ENCODE data around the gene KRTAP5-1.

KRTAP5-1 gene

DNA sequence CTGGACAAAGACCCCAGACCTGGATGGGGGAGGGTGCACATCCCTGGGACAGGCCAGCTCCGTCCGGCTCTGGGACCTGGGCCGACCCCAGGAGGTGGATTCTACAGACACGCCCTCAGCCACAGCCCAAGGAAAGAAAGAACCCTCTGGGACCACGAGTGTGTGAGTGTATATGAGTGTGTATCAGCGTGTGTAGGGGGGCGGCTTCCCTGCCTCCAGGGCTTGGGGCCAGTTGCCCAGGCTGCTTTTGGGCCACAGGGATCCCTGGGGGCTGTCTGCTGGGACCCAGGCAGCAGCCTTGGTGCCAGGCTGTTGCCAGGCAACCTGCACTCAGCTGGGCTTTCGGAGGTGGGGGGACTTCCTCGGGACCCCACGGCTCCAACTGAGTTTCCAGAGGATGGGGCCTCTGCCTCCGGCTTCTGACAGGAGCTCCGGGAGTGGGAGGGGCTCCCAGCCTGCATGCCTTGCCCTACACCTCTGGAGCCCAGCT lies 21.9 kb downstream of the KRTAP5-1 start:
- DNase-seq (ENCODE audit: low read depth), result no peak
- H3K4me3 ChIP-seq (ENCODE audit: control insufficient read depth, low read depth, low read length), result no peak overlapping the region
- TF ChIP-seq, protein P1, sequence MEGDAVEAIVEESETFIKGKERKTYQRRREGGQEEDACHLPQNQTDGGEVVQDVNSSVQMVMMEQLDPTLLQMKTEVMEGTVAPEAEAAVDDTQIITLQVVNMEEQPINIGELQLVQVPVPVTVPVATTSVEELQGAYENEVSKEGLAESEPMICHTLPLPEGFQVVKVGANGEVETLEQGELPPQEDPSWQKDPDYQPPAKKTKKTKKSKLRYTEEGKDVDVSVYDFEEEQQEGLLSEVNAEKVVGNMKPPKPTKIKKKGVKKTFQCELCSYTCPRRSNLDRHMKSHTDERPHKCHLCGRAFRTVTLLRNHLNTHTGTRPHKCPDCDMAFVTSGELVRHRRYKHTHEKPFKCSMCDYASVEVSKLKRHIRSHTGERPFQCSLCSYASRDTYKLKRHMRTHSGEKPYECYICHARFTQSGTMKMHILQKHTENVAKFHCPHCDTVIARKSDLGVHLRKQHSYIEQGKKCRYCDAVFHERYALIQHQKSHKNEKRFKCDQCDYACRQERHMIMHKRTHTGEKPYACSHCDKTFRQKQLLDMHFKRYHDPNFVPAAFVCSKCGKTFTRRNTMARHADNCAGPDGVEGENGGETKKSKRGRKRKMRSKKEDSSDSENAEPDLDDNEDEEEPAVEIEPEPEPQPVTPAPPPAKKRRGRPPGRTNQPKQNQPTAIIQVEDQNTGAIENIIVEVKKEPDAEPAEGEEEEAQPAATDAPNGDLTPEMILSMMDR (conservative IDR thresholded peaks at IDR 0.05; ENCODE audit: control insufficient read depth, insufficient read depth, low read depth, low read length), result no peak

DNA sequence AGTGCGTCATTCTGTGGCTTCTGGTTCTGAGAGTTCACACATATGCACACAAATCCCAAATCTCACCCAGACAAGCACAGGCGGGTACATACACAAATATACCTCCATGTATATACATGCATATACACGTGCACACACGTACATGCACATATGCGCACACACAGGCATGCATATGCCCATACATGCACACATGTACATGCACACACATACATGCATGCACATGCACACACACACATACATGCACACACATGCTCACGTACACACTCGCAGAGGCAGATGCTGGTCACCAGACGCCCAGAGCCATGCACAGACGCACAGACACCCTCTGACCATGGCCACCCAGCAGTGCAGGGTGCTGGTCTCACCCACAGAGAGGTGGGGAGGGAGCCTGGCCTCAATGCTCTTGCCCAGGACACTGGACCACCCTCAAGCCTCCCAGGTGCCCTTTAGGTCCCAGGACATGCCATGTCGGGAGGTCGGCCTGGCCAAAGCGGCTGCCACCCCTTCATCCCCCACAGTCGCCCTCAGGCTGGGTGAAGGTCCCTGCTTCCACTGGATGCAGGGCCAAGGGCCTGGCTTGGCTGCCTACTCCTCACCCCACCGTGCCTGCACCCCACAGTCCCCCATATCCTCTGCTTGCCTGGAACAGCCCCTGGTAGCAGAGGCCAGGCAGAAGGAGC lies 22.5 kb downstream of the KRTAP5-1 start:
- no peak overlapping the region for H3K4me3 ChIP-seq (ENCODE audit: control insufficient read depth, low read depth, low read length)
- TF ChIP-seq, protein P1 (conservative IDR thresholded peaks at IDR 0.05; ENCODE audit: control insufficient read depth, insufficient read depth, low read depth, low read length), result no peak

GRCh38 chr11:1561955-1562354 lies 23.1 kb downstream of the KRTAP5-1 start:
- H3K4me3 ChIP-seq (ENCODE audit: control insufficient read depth, low read depth, low read length), result no peak overlapping the region
- no peak for DNase-seq (ENCODE audit: low read depth)
- TF ChIP-seq, protein P1 (conservative IDR thresholded peaks at IDR 0.05; ENCODE audit: control insufficient read depth, insufficient read depth, low read depth, low read length), result no peak

More for the DNA sequence above, 22.5 kb downstream of the KRTAP5-1 start:
- DNase-seq (ENCODE audit: low read depth), result no peak

- DNase-seq (ENCODE audit: low read depth), result no peak
- TF ChIP-seq, protein P1 (conservative IDR thresholded peaks at IDR 0.05; ENCODE audit: control insufficient read depth, insufficient read depth, low read depth, low read length), result no peak
- no peak overlapping the region for H3K4me3 ChIP-seq (ENCODE audit: control insufficient read depth, low read depth, low read length)
Measured at GRCh38 chr11:1561266-1561665, 23.8 kb downstream of the KRTAP5-1 start.

DNA sequence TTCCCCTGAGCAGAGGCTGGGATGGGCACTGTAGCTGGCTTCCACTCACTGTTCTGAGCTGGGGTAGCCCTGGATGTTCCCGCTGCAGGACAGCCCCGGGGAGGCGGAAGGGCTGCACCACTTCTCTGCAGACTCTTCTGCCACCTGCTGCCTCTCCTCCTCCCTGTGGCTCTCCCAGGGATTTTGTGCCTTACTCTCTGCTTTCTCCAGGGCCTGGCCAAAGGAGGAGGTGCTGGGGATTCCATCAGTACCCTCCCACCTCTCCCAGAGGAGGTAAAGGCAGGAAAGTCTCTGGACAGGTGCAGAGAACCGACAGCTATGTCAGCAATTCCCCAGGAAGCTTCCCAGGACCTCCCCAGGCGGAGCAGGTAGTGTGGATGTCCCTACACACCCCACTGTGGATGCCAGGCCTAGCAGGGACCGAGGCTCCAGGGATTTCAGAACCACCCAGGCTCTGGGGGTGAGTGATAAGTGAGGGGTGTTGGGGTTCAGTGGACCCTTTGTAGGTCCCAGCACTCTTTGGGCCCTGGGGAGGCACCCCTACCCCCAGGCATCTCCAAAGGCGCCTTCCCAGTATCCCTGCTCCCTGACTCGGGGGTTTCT lies 24.3 kb downstream of the KRTAP5-1 start:
- H3K4me3 ChIP-seq (ENCODE audit: control insufficient read depth, low read depth, low read length), result no peak overlapping the region
- TF ChIP-seq, protein P1 (conservative IDR thresholded peaks at IDR 0.05; ENCODE audit: control insufficient read depth, insufficient read depth, low read depth, low read length), result no peak
- DNase-seq (ENCODE audit: low read depth), result no peak

GRCh38 chr11:1560002-1560648 lies 25.0 kb downstream of the KRTAP5-1 start:
- TF ChIP-seq, protein P1 (conservative IDR thresholded peaks at IDR 0.05; ENCODE audit: control insufficient read depth, insufficient read depth, low read depth, low read length), result no peak
- no peak overlapping the region for H3K4me3 ChIP-seq (ENCODE audit: control insufficient read depth, low read depth, low read length)
- no peak for DNase-seq (ENCODE audit: low read depth)

All from fibroblast of mammary gland (primary cell).